RPMI7951 (cell line): ENCODE data around the gene PDZRN4. TPM values are rescaled to one million over a fixed set of nuclear protein-coding genes. Genes with fewer than 3 reads are reported as not detected.
"Not testable (repeated sequence)": the region's sequence is repeated elsewhere in the genome, so short reads cannot be mapped to it uniquely, and the experiment has no call there.

Experiments
- DNase-seq: peaks from one replicate; pipeline ENCODE4 v3.0.0-alpha.2; 2012; ENCODE audit warnings: low read depth
- total RNA-seq: library from RNA; depleted of rRNA; stranded (reverse); fragments of >200 nt; shearing (Covaris generic); gene quantifications from 2 replicates; pipeline ENCODE4 v1.2.3, GENCODE V29; 2014; rRNA removed

PDZRN4 gene
- total RNA-seq, result not detected in 2 replicates

DNA sequence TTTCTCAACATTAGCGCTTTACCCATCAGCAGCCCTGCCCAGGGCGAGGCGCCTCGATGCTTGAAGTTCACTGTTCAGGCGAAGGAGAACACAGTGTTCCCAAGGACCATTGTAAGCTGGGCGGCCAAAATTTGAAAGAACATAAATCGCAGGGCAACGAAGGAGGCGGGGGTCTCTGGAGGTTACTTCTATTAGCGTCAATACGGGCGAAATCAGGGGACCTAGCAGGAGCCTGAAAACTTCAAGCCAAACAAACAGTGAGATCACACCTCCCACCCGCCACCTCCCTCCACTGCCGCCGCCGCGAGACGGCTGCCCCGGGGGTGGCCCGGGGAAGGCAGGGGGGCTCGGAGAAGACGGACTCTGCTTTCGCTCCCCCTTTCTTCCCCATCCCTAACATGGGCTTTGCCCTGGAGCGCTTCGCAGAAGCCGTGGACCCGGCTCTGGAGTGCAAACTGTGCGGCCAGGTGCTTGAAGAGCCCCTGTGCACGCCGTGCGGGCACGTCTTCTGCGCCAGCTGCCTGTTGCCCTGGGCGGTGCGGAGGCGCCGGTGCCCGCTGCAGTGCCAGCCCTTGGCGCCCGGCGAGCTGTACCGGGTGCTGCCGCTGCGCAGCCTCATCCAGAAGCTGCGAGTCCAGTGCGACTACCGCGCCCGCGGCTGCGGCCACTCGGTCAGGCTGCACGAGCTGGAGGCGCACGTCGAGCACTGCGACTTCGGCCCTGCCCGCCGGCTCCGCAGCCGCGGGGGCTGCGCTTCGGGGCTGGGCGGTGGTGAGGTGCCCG, at the start of gene PDZRN4:
Gene PDZRN4 (plus strand): TSS at position 263 of the 783 bp plus-strand sequence.
- DNase-seq, result no peak

DNA sequence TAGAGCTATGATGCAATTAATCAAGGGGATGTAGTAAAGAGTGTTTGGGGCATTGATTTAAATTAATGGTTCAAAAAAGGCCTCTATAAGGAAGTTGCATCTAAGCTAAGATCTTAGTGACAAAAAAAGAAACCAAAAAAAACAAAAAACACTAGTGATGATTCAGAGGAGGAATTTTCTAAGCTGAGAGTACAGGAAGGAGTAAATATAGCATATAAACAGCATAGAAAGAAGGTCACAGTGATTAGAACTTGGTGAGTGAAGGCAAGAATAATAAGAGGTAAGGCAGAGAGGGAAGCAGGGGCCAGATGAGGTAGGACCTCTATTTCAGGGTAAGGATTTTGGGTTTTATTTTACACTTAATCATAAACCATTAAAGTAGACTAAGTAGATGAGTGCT, 48.0 kb upstream of the PDZRN4 start:
- no peak for DNase-seq

DNA sequence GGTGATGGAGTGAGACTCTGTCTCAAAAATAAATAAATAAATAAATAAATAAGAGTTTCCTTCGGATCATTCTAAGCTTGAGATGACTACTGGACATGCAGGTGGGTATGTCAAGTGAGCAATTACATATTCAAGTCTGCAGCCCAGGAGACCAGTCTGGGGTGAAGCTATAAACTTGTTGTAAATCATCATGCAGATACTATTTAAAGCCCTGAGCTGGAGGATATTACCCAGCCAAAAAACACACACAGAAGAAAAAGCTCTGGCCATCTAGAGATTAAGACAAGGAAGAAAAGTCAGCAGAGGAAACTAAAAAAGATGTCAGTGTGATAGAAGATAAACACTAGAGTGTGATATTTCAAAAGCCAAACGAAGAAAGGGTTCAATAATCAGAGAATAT, 47.0 kb upstream of the PDZRN4 start:
- no peak for DNase-seq

DNA sequence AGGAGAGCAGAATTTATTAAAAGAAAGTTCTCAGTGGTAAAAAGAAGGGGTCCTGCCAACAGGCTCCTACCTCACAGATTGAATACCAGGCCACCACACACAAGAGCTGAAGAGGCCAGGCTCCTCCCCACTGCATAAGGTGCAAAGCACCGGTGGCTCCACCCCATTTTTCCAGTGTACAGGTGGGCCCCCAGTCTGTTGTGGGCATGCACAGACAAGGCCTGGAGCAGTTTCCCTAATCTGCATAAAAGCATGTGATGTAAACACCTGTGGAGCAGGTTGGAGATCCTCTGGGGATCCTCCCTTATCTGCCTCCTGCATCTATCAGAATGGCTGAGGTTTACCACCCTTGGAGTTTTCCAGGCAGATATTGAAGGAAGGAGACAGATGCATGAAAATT, 45.7 kb upstream of the PDZRN4 start:
- no peak for DNase-seq

DNA sequence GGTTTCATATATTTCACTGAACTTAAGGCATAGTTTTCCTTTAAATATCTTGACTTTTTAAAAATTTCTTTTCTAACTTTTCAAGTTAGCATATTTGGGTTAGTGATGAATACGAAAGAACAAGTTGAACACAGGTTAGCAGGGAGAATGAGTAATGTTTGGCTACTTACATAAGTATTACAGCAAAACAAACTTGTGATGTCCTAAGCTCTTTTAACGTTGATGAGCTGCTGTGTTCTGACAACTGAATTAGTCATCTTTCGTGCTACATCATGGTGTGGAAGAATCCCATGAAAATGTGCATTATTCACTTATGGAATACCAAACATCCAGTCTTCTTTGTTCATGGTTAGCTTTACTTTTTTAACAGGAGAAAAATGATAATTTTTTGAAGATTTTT, 36.3 kb upstream of the PDZRN4 start:
- no peak for DNase-seq

DNA sequence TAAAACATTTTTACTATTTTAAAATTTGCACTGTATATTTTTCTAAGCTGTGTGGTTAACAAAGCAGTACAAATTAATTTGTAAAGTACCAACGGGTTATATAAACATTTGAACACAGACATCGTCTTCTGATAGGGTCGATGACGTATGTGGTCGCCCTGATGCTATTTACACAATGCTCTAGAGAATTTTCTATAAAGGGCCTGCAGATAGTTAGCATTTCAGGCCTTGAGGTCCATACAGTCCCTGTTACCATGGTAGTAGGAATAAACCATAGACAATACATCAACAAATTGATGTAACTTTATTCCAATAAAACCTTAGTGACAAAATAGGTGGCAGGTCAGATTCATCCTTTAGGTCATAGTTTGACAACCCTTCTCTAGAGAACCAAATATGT, 25.7 kb upstream of the PDZRN4 start:
- DNase-seq, result no peak

DNA sequence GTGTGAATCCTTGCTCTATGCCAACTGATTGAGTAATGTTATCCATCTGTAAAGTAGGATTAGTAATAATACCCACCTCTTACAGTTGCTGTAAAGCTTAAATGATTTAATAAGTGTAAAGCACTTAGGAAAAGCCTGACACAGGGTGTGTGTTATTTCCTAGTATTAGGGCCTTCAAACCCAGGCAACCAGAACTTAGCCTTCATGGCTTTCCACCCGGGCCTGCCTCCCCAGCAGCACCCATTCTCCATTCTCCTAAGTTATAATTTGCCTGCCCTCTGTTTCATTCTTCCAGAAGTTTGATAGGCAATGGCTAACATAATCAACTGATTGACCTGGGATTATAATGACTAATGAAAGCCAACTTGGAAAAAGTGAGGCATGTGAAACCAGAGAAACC, 20.4 kb upstream of the PDZRN4 start:
- DNase-seq, result no peak

DNA sequence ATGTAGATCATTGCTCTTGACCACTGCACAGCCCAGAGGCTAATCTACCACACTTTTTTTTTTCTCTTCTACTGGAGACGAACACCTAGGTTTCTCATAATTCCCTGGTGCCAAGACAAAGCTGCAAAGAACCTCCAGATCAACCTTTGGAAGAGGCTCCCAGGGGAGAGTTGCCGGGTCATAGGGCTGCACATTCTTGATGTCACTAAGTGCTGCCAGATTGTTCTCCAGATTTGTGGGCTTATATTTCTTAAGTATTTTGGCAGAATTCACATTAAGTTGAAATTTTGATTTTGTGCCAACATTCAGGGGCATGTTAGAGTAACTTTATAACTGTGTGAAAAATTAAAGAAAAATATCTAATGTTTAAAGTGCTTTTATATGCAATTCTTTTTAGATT, 13.5 kb upstream of the PDZRN4 start:
- DNase-seq, result no peak

DNA sequence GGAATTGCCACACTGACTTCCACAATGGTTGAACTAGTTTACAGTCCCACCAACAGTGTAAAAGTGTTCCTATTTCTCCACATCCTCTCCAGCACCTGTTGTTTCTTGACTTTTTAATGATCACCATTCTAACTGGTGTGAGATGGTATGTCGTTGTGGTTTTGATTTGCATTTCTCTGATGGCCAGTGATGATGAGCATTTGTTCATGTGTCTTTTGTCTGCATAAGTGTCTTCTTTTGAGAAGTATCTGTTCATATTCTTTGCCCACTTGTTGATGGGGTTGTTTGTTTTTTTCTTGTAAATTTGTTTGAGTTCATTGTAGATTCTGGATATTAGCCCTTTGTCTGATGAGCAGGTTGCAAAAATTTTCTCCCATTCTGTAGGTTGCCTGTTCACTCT, 8.6 kb upstream of the PDZRN4 start:
- not testable (repeated sequence) for DNase-seq

DNA sequence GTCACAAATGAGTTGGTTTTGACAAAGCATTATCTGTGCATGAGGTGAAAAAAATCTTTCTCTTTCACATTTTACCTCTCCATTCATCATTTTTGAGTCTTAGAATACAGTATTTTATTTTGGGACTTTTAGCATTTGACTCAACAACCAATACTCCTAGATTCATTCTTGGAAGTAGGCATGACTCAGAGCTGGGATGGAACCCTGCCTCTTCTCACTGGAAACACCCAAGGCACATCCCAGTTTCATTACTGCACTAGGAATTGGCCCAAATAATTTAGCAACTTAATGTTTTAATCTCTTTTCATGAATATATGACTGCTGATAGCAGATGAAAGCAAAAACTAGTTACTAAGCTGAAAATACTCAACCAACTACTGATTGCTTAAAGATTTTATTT, 3.3 kb upstream of the PDZRN4 start:
- no peak for DNase-seq

DNA sequence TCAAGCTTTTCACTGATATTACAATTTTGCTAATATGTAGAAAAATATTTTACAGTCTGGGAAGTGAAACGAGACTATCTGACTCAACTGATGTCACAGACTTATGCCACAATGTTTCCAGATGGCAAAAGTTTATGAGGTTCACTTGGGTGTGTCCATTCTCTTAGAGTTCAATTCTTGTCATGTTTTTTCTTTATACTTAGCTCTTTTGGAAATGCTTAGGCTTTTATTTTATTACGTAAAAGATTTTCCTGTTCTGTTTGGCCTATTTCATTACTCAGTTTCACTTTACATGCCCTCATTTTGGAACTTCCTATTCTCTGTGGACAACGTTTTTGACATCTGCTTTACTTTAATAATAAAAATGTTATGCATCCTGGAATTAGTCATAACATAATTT, 2.1 kb upstream of the PDZRN4 start:
- DNase-seq, result no peak

DNA sequence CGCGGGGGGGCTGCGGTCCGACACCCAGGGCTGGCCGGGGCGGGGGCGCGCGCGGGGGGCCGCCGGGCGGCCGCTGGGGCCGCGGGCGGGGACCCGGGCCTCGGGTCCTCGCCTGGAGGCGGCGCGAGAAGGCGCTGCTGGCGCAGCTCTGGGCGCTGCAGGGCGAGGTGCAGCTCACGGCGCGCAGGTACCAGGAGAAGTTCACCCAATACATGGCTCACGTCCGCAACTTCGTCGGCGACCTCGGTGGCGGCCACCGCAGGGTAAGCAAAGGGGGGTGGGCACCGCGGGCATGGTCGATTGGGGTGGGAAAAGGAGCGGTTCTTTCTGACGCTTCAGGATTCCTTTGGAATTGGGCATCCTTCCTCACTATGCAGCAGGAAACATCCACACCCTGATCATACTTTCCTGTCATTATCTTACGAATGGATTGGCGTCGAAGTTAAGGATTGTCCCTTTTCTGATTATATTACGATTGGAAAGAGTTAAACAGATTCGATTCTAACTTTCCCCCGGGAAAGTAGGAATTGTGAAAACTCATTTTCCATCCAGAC, 798 bp downstream of the PDZRN4 start:
- no peak for DNase-seq

DNA sequence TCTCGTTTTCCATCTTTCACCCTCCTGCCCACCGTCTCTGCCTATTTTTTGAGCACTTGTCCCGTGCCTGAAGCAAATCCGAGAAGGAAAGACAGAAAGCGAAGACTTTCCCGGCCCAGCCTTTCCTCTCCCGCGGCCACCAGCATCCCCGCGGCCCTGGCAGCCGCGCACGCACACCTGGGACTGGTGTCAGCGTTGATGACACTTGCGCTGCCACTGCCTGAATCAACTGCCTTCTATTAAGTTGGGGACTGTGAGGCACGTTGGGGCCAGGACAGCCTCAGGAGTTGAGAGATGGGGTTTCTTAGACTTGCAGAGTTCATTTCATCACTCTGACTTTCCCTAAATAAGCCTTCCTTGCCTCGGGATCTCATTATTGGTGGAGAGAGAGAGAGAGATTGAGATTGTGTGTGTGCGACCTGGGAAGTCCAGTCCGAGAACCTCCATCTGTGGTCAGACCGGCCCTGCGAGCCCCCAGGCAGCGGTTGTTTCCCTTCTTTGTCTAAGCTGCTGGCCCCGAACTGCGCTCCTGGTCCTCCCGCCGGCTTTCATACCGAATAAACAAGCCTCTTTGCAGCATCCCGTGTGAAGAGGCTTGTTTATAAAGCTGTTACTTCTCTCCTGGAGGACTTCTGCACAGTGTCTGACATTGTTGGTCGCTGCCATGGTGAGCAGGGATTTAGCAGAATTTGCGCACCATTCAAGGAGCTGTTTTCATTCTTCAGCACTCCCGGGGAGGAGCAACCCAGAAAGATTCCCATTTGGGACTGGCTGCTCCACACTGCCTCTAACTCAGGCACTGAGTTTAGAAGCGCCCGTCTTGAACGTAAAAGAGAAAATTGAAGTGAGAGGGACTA, 1.5 kb downstream of the PDZRN4 start:
- DNase-seq, result no peak

DNA sequence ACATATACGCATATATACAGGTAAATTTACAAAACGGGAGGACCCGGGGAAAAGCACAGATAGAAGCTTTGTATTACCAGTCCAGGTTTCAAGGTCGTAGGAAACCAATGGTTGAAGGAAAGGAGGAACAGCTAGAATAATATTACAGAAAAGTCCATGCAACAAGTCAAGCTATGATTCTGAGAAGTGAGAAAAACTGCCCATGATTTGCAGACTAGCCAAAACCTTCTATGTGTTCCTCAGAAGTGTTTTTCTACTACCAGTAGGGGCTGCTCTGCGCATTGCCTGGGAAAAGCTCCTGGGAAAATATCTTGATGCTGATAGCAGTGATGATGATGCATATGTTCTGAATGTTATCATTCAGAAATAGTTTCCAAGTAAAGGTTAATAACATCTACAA, 2.2 kb downstream of the PDZRN4 start:
- no peak for DNase-seq

DNA sequence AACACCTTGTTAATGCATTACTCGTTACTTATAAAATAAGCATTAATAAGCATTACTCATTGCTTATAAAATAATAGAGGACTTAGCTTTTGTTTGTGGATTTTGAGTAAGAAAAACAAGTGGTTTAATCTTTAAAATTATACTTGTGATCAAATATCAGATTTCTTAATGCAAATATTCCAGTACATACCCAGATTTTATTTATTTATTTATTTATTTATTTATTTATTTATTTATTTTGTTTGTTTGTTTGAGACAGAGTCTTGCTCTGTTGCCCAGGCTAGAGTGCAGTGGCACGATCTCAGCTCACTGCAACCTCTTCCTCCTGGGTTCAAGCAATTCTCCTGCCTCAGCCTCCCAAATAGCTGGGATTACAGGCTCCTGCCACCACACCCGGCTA, 3.4 kb downstream of the PDZRN4 start:
- not testable (repeated sequence) for DNase-seq

DNA sequence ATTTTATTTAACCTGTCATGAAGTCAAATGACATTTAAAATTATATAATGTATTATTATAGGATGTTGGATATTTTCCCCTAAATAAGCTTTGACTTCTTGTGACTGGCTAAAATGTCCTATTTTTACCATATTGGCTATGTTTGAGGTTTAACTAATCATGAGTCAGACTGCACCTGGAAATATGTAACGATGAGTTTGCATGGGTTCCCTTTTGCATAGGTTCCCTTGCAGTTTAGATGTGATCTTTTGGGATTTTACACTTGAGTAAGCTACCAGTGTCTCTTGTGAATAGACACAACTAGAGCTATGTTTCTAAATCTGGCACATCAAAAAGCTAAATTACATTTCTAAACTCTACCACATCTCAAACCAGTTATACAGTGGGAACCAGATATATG, 5.2 kb downstream of the PDZRN4 start:
- DNase-seq, result no peak

DNA sequence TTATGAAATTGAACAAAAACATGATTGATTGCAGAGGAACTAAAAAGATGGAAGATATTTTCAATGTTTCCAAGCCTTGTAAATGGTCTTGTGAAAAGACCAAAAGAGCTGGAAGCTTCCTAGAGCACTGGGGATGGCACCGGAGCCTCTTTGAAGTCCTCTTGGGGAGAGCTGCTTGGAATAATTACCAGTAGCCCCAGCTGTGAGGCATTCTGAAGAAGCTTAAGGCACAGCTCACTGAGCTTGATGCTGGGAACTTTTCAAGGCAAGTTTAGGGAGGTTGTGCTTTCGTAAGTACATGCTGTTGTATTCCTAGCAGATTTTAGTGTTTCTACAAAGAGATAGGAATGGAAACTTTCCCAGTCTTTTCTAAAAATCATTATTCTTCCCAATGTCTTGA, 13.9 kb downstream of the PDZRN4 start:
- no peak for DNase-seq

DNA sequence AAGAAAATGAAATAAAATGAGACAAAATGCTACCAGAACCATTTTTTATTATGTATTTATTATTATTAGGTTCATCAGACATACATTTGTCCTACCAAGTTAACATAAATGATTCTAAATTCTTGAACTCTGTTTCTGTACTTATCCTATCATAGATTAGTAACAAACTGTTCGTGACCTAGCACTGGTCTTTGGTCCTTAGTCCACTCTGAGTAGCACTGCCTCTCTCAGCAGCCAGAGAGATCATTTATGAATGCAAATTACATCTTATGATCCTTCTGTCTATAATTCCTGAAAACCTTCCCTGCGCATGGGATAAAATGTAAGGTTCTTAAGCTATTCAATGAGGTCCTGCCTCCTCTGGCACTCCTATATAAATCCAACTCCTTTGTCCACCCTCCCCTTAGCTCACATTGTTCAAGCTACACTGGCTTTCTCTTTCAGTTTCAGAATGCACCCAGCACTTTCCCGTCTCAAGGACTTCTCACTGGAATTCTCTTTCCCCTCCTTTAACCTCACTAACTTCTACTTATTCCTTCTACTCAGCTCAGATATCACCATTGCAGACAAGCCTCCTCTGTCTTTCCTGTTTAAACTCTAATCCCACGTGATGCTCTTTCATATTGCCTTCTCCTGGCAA, 17.1 kb downstream of the PDZRN4 start:
- DNase-seq, result no peak

DNA sequence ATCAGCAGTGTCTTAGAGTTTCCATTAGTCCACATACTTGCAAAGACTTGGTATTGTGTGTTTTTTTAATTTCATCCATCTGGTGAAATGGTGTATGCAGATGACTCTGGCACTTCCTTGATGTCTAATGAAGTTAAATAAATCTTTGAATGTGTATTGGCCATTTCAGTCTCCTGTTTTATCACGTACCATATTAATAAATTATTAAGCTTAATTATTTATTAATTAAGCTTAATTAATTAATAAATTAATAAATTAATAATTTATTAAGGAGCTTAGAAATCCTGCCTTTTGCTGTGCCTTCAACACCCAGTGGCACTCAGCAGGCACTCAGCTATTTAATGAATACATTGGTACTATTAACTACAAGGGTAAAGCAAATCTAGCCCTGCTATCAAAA, 18.2 kb downstream of the PDZRN4 start:
- no peak for DNase-seq

DNA sequence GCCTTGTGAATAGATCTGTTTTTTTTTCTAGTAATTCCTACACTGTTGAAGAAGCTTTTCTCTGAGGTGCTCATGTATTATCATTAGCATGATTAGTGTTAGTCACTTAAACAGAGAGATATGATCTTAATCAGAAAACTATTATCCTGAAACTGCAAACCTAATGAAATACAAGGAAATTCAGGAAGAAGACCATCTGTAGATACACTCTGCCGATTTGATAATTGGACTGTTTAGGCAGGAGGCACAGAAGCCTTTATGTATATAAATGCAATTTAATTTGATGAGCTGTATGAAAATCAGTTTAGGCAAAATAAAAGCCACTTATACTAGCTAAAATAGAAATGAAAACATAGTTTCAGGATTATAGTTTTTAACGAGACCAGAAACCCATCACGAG, 23.3 kb downstream of the PDZRN4 start:
- no peak for DNase-seq

DNA sequence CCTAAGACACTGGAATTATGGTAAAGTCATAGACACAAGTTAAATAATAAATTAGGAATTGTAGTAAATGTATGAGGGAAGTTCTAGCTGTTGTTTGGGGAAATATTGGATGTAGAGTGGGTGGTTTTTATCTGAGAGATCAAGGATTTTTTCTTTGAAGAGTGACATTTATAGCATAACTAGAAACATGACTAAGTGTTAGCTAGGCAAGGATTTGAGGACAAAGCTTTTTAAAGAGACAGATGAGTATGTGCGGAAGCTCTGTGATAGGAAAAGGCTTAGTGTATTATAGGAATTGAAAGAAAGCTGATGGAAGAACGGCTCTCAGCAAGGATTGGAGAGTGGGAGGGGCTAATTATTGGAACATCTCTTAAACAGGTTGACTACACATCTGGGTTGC, 24.5 kb downstream of the PDZRN4 start:
- DNase-seq, result no peak

DNA sequence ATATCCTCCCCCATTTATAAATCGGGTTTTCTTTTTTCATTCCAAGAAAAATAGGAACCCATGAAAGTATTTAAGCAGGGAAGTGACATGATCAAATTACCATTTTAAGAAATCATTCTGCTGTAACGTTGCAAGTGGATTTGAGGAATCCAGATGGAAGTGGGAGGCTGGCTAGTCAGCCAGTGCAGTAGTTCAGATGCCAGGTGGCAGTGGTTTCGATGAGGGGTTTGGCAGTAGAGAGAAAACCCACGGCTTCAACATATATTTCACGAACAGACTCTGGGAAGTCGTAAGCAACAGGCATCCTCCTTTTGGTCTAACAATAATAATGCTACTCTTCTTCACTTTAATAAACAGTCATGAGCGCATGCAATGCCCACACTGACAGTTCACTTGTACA, 25.0 kb downstream of the PDZRN4 start:
- no peak for DNase-seq
